Keratinocyte (primary cell): ENCODE data around the gene PAM16. TPM values are rescaled to one million over a fixed set of nuclear protein-coding genes. Genes with fewer than 3 reads are reported as not detected.
A peak's percentile ranks its signal among the peaks of the same experiment; 100 is the strongest.

Experiments used
- DNase-seq: peaks from one replicate; pipeline ENCODE4 v3.0.0-alpha.2; 2011; ENCODE audit warnings: low read depth, missing footprints, low spot score
- FAIRE-seq: peaks from 2 replicates; lab custom pipeline; 2011; peaks lifted over from hg19 to GRCh38; lab: Jason Lieb, UNC
- H2AFZ ChIP-seq: 2 replicates; pipeline ENCODE4 v1.6.0; 2012; ENCODE audit warnings: low read length, control low read depth, inconsistent platforms; ENCODE audit not compliant: control insufficient read depth
- H3K27ac ChIP-seq: 2 replicates; pipeline ENCODE4 v1.5.1; 2011; ENCODE audit warnings: low read length; ENCODE audit not compliant: control insufficient read depth, insufficient read depth
- H3K27me3 ChIP-seq: 3 replicates; pipeline ENCODE4 v1.6.0; 2011; ENCODE audit warnings: low read length; ENCODE audit not compliant: control insufficient read depth, insufficient read depth; ENCODE audit errors: extremely low read depth
- H3K36me3 ChIP-seq, 2 experiments: 2 replicates in 1 of 2; 3 replicates in 1 of 2; pipeline ENCODE4 v1.5.1; 2011; ENCODE audit warnings: low read length in 2 of 2, mild to moderate bottlenecking in 1 of 2; ENCODE audit not compliant: control insufficient read depth in 2 of 2, insufficient read depth in 2 of 2; ENCODE audit errors: extremely low read depth in 1 of 2
- H3K4me1 ChIP-seq: 3 replicates; pipeline ENCODE4 v1.5.1; 2011; ENCODE audit warnings: low read length; ENCODE audit not compliant: control insufficient read depth, insufficient read depth; ENCODE audit errors: extremely low read depth
- H3K4me2 ChIP-seq: 3 replicates; pipeline ENCODE4 v1.6.0; 2011; ENCODE audit warnings: low read depth, low read length; ENCODE audit not compliant: control insufficient read depth, insufficient read depth; ENCODE audit errors: extremely low read depth
- H3K4me3 ChIP-seq, 3 experiments: fragments of 200-600 bp in 1 of 3; sonication (generic) in 1 of 3; 2 replicates in 2 of 3; 3 replicates in 1 of 3; pipeline ENCODE4 v1.5.1; 2011 to 2016; ENCODE audit warnings: low read length in 3 of 3, mild to moderate bottlenecking in 3 of 3, control low read depth in 2 of 3, inconsistent platforms in 1 of 3, low read depth in 1 of 3, mixed read lengths in 1 of 3, mixed run types in 1 of 3, moderate library complexity in 1 of 3; ENCODE audit not compliant: control insufficient read depth in 2 of 3, insufficient read depth in 2 of 3; ENCODE audit errors: extremely low read depth in 1 of 3
- H3K79me2 ChIP-seq: 2 replicates; pipeline ENCODE4 v1.6.0; 2012; ENCODE audit warnings: low read length; ENCODE audit not compliant: control insufficient read depth, insufficient read depth
- H3K9ac ChIP-seq: 3 replicates; pipeline ENCODE4 v1.6.0; 2011; ENCODE audit warnings: low read length; ENCODE audit not compliant: control insufficient read depth, insufficient read depth; ENCODE audit errors: extremely low read depth
- H3K9me1 ChIP-seq: 3 replicates; pipeline ENCODE4 v1.6.0; 2011; ENCODE audit warnings: low read length; ENCODE audit not compliant: control insufficient read depth, insufficient read depth; ENCODE audit errors: extremely low read depth
- H3K9me3 ChIP-seq: 2 replicates; pipeline ENCODE4 v1.5.1; 2012; ENCODE audit warnings: low read depth, low read length; ENCODE audit not compliant: control insufficient read depth
- H4K20me1 ChIP-seq: 3 replicates; pipeline ENCODE4 v1.6.0; 2011; ENCODE audit warnings: low read length; ENCODE audit not compliant: control insufficient read depth, insufficient read depth; ENCODE audit errors: extremely low read depth
- CTCF ChIP-seq, 3 experiments: IDR thresholded peaks in 1 of 3; conservative IDR thresholded peaks in 1 of 3; optimal IDR thresholded peaks in 1 of 3; 2 replicates in 2 of 3; 3 replicates in 1 of 3; pipeline versions ENCODE3 to v1.5.1; 2011; ENCODE audit warnings: low read length in 3 of 3, mild to moderate bottlenecking in 3 of 3, moderate library complexity in 2 of 3, control low read depth in 1 of 3, inconsistent platforms in 1 of 3; ENCODE audit not compliant: insufficient read depth in 2 of 3; ENCODE audit errors: extremely low read depth in 1 of 3
- EZH2 ChIP-seq: IDR thresholded peaks from one replicate; pipeline ENCODE4 v1.6.1; 2012; ENCODE audit warnings: inconsistent platforms, mild to moderate bottlenecking, low read length, moderate library complexity
- dilution Hi-C: fragments of 300-500 bp; cut with MboI; formaldehyde crosslinking; loops from one replicate; pipeline ENCODE4 v1.7.0; 2020; ENCODE audit warnings: low sequenced_read_pairs; ENCODE audit not compliant: extremely low pct_ligation_motif_present
- polyA plus RNA-seq, 5 experiments: library from polyadenylated mRNA; depleted of rRNA in 3 of 5; stranded (reverse) in 3 of 5; stranded (forward) in 1 of 5; unstranded in 1 of 5; fragments of >200 nt; gene quantifications; 1 replicate in 1 of 5; 2 replicates in 3 of 5; 3 replicates in 1 of 5; pipeline versions ENCODE4 v1.2.1 to v1.2.3, GENCODE V29; 2011 to 2012; ENCODE audit warnings: missing spikeins in 2 of 5, low read depth in 1 of 5, low replicate concordance in 1 of 5

The PAM16 gene
- polyA plus RNA-seq, 1 donor (not counting 4 experiments of a cell fraction or from before 2014, with no cell fraction given): 32.7 TPM

DNA sequence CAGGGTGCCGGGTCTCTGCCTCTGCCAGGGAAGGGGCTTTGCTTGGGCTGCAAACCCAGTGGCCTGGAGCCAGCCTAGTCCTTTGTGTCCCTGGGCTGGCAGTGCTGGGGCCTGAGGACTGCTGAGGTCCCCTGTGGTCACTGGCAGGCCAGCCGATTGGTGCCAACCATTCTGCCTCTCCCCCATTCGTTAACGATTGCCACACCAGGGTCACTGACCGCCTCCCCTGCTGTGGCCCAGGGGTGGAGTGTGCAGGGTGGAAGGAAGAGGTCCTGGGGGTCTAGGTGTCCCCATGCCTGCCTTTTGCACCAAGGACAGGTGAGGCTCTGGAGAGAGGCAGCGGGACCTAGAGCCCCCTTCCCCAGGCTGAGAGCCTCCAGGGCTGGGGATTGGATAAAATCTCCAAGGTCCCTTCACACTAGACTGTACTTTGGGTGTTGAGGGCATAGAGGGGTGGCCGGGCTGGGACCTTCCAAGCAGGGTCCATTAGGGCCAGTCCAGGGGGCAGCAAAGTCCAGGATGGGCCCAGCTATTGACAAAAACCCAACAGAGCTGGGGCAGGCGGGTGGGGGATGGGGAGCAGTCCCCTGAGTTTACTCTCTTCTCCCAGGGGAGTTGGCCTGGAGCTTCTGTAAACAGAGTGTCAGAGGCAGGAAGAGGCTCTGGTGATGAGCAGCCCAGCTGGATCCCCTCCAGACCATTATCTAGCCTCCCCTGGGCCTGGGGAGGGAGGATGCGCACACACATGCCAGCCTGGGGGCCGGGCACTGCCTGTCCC lies 21.6 kb upstream of the PAM16 start:
- H3K9me3 ChIP-seq: no peaks in the 10 kb centered on the region
- dilution Hi-C loops: no loop called here
- no peak for DNase-seq
- peak overlapping the region; percentile 44 for H3K9ac ChIP-seq
- H3K4me1 ChIP-seq: peaks cover 37% of the 10 kb centered on the region
- peak overlapping the region; percentile 2 for H3K27ac ChIP-seq
- FAIRE-seq: no peak
- H3K79me2 ChIP-seq: no peaks in the 10 kb centered on the region
- no peaks in the 10 kb centered on the region for H3K27me3 ChIP-seq
- H2AFZ ChIP-seq: no peak overlapping the region
- peak overlapping the region; percentile 80 for H3K4me2 ChIP-seq
- peaks cover 3% of the 10 kb centered on the region for H4K20me1 ChIP-seq
- peak overlapping the region; percentile 35 to 65 (median 56) for H3K4me3 ChIP-seq
- no peaks in the 10 kb centered on the region for H3K36me3 ChIP-seq
- TF ChIP-seq CTCF (optimal IDR thresholded peaks at IDR 0.05 in 1 of 3, IDR thresholded peaks at IDR 0.05 in 1 of 3, conservative IDR thresholded peaks at IDR 0.05 in 1 of 3; ENCODE audit: extremely low read depth in 1 of 3, insufficient read depth in 2 of 3, low read length in 3 of 3) (no peak), EZH2 (no peak)
- H3K9me1 ChIP-seq: peaks cover 3% of the 10 kb centered on the region

DNA sequence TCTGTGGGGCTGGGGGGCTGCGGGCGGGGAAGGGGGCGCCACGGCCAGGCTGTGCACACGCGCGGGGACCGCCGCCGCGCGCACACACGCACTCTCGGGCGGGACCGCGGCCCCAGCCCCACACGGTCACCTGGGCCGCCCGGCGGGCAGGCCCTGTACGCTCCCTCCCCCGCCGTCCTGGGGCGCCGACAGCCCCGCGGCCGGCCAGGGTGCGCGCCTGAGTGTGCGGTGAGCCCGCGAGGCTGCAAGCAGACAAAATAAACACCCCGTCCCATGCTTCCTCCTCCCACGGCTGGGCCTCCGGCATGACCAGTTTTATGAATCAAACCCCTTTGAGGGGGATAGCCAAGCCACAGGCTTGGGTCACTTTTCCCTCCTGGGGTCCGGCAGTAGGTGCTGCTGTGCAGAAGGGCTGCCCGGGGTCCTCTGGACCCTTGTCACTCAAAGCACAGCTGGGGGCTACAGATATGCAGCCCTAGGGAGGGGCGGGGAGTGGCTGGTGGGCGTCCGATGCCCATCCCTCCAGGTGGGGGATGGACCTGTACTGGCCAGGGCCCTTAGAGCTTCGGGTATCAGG lies 21.0 kb upstream of the PAM16 start:
- Histone ChIP-seq H3K4me3 (peak overlapping the region; percentile 35 to 65 (median 56)), H3K79me2 (no peaks in the 10 kb centered on the region), H3K9ac (peak overlapping the region; percentile 44), H3K4me1 (peaks cover 37% of the 10 kb centered on the region), H2AFZ (no peak overlapping the region), H3K9me1 (peaks cover 3% of the 10 kb centered on the region), H3K27ac (no peak overlapping the region), H3K9me3 (no peaks in the 10 kb centered on the region), H3K36me3 (no peaks in the 10 kb centered on the region), H3K27me3 (no peaks in the 10 kb centered on the region), H3K4me2 (peak overlapping the region; percentile 80), H4K20me1 (peaks cover 3% of the 10 kb centered on the region)
- DNase-seq (no peak), FAIRE-seq (no peak)
- TF ChIP-seq CTCF (optimal IDR thresholded peaks at IDR 0.05 in 1 of 3, IDR thresholded peaks at IDR 0.05 in 1 of 3, conservative IDR thresholded peaks at IDR 0.05 in 1 of 3; ENCODE audit: extremely low read depth in 1 of 3, insufficient read depth in 2 of 3, low read length in 3 of 3) (no peak), EZH2 (no peak)
- dilution Hi-C loops: no loop called here
